HG03060 (cell line): ENCODE measurements around the gene PCDHGA1.
A peak's percentile ranks its signal among the peaks of the same experiment; 100 is the strongest.

Experiments
- ATAC-seq: cut with Tn5 transposase; IDR thresholded peaks from one replicate; pipeline ENCODE4 v1.9.1; 2021; ENCODE audit warnings: low read depth, moderate number of reproducible peaks; ENCODE audit not compliant: unreplicated experiment

Gene PCDHGA1

GRCh38 chr5:141434006-141434405, 103.7 kb downstream of the PCDHGA1 start:
- no peak for ATAC-seq

- ATAC-seq = no peak
These were observed 106.9 kb downstream of the PCDHGA1 start for GRCh38 chr5:141437221-141437620.

- no peak for ATAC-seq
These were observed 109.3 kb downstream of the PCDHGA1 start for GRCh38 chr5:141439411-141440141.

DNA sequence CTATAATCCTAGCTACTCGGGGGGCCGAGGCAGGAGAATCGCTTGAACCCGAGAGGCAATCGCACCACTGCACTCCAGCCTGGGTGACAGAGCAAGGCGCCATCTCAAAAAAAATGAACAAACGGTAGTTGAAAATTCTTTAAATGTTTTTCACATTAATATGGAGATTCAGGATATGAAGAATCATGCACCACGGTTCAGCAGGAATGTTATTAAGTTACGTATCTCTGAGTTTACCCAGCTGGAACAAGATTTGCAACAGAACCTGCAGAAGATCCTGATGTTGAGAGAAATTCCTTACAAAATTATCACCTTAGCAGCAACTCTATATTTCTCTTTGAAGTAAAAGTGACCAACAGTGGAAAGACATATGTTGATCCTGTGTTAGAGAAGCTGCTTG, 110.0 kb downstream of the PCDHGA1 start:
- no peak for ATAC-seq

DNA sequence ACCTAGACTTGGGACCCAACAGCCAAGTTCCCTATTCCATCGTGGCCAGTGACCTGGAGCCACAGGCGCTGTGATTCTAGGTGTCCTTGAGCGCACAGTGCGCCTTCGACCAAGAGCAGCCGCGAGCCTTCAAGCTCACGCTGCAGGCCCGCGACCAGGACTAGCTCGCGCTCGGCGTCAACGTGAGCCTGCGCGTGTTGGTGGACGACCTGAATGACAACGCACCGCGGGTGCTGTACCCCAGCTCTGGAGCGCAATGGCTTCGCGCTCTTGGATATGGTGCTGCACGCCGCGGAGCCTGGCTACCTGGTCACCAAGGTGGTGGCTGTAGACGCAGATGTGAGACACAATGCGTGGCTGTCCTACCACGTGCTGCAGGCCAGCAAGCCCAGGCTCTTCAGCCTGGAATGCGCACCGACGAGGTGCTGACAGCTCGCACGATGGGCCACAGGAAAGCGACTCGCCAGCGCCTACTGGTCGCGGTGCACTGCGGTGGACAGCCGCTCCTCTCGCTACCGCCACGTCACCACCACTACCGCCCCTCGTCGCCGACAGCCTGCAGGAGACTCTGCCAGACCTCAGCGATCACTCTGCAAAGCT, 111.4 kb downstream of the PCDHGA1 start:
- no peak for ATAC-seq

GRCh38 chr5:141465351-141465750, 135.0 kb downstream of the PCDHGA1 start:
- ATAC-seq = no peak

DNA sequence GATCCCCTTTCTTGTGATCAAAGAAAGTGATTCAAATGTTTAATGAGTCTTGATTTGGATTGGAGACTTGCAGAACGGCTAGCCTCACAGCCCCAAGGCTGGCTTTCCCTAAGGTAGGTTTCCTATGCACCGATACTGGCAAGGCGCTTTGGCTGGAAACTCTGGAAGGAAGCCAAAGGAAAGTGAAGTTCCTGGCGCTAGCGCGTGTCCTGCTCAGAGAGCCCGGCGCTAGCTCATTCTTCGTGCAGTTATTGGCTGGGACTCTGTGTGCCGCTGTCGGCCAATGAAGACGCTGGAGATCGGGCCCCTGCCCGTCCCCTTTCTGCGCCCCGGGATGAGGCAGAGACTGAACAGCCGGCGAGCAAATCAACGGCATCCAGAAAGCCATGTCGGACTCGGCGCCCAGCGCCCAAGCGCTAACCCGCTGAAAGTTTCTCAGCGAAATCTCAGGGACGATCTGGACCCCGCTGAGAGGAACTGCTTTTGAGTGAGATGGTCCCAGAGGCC, 145.4 kb downstream of the PCDHGA1 start, which contains the start of gene PCDHGC3:
Gene PCDHGC3, plus strand, starts transcription at position 342 of the 507 bp plus-strand sequence. Its CDS starts 151 bp downstream, at position 493.
- ATAC-seq = peak; percentile 96

DNA sequence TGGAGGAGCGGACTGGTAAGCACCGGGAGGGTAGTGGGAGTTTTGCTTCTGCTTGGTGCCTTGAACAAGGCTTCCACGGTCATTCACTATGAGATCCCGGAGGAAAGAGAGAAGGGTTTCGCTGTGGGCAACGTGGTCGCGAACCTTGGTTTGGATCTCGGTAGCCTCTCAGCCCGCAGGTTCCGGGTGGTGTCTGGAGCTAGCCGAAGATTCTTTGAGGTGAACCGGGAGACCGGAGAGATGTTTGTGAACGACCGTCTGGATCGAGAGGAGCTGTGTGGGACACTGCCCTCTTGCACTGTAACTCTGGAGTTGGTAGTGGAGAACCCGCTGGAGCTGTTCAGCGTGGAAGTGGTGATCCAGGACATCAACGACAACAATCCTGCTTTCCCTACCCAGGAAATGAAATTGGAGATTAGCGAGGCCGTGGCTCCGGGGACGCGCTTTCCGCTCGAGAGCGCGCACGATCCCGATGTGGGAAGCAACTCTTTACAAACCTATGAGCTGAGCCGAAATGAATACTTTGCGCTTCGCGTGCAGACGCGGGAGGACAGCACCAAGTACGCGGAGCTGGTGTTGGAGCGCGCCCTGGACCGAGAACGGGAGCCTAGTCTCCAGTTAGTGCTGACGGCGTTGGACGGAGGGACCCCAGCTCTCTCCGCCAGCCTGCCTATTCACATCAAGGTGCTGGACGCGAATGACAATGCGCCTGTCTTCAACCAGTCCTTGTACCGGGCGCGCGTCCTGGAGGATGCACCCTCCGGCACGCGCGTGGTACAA, 146.0 kb downstream of the PCDHGA1 start:
- no peak for ATAC-seq

DNA sequence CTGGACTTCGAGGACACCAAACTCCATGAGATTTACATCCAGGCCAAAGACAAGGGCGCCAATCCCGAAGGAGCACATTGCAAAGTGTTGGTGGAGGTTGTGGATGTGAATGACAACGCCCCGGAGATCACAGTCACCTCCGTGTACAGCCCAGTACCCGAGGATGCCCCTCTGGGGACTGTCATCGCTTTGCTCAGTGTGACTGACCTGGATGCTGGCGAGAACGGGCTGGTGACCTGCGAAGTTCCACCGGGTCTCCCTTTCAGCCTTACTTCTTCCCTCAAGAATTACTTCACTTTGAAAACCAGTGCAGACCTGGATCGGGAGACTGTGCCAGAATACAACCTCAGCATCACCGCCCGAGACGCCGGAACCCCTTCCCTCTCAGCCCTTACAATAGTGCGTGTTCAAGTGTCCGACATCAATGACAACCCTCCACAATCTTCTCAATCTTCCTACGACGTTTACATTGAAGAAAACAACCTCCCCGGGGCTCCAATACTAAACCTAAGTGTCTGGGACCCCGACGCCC, 146.8 kb downstream of the PCDHGA1 start:
- ATAC-seq = no peak

DNA sequence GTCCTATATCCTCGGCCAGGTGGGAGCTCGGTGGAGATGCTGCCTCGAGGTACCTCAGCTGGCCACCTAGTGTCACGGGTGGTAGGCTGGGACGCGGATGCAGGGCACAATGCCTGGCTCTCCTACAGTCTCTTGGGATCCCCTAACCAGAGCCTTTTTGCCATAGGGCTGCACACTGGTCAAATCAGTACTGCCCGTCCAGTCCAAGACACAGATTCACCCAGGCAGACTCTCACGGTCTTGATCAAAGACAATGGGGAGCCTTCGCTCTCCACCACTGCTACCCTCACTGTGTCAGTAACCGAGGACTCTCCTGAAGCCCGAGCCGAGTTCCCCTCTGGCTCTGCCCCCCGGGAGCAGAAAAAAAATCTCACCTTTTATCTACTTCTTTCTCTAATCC, 147.5 kb downstream of the PCDHGA1 start:
- ATAC-seq = no peak

GRCh38 chr5:141478321-141478945, 148.1 kb downstream of the PCDHGA1 start:
- ATAC-seq = no peak

DNA sequence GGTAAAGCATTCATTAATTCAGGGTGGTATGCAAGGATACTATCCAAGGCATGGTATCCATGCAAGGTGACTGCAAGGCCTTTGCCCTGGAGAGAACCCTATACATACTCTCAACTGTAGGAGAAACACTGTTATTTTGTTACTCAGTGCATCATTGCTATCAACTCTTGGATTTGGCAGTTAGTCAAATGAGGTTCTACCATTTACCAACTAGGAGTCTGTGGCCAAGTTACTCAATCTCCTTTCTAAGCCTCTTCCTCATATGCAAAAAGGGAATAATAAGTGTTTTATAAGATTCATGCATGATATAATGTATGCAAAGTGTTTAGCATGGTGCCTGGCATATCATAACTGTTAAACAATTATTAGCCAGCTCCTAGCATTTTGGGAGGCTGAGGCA, 149.5 kb downstream of the PCDHGA1 start:
- ATAC-seq = no peak

DNA sequence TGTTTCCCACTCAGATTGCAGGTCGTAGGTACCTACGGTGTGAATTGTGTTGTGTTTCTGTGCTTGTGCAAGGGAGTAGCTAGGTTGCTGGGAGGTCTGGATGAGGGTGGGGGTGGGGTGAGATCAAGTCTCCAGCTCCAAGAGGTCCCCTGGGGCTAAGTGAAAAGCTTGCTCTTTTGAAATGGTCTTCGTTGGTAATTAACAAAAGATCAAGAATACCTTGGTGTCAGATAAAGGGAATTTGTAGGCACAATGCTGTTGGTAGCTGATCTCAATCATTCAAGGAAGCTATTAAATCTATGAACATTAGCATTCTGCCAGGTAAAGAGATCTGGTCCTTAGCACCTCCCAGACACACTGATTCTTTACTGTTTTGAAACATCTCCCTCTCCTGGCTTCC, 153.6 kb downstream of the PCDHGA1 start:
- no peak for ATAC-seq

DNA sequence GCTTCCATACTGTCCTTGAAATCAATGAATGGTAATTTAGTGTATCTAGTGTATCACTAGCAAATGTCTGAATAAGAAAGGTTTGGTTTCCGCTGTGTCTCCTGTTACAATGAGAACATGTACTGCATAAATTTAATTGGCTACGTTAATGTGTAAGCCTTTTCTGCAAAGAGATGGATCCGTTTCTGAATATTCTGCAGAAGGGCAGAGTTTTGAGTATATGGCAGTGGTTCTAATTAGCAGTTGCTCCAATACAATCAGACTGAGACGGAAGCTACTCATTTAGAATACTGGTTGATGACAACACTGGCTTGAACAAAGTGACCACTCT, 154.0 kb downstream of the PCDHGA1 start:
- no peak for ATAC-seq

- no peak for ATAC-seq
These were observed 154.5 kb downstream of the PCDHGA1 start, which contains the start of gene PCDHGC4 for GRCh38 chr5:141484641-141485311. Gene PCDHGC4, plus strand, starts transcription at chr5:141485030. Its CDS starts 144 bp downstream, at chr5:141485174.

GRCh38 chr5:141485321-141486055, 155.2 kb downstream of the PCDHGA1 start:
- no peak for ATAC-seq

- ATAC-seq = no peak
These were observed 155.8 kb downstream of the PCDHGA1 start for GRCh38 chr5:141486091-141486490.

DNA sequence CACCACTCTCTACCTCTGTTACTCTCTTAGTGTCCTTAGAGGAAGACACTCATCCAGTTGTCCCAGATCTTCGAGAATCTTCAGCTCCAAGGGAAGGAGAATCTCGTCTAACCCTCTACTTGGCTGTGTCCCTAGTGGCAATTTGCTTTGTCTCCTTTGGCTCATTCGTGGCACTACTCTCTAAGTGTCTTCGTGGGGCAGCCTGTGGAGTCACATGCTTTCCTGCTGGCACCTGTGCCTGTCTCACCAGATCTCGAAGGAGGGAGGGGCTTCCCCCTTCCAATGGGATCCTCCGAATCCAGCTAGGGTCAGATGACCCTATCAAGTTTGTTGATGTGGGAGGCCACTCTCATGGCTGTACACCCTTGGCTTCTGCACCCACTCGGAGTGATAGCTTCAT, 156.8 kb downstream of the PCDHGA1 start:
- no peak for ATAC-seq
